ENCODE results near the gene KIAA0825. TPM values are rescaled to one million over a fixed set of nuclear protein-coding genes. Genes with fewer than 3 reads are reported as not detected.

Gene KIAA0825
- total and polyA plus RNA-seq, 8 donors: 5.1 to 6.9 (median 6.5) TPM

DNA sequence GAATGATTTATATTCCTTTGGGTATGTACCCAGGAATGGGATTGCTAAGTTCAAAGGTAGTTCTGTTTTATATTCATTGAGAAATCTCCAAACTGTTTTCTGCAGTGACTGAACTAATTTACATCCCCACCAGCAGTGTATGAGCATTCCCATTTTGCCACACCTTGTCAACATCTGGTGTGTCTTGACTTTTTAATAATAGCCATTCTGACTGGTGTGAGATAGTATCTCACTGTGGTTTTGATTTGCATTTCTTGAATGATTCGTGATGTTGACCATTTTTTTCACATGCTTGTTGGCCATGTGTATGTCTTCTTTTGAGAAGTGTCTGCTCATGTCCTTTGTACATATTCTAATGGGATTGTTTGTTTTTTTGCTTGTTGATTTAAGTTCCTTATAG, 421.5 kb downstream of the KIAA0825 start:
- TF ChIP-seq, protein P1, sequence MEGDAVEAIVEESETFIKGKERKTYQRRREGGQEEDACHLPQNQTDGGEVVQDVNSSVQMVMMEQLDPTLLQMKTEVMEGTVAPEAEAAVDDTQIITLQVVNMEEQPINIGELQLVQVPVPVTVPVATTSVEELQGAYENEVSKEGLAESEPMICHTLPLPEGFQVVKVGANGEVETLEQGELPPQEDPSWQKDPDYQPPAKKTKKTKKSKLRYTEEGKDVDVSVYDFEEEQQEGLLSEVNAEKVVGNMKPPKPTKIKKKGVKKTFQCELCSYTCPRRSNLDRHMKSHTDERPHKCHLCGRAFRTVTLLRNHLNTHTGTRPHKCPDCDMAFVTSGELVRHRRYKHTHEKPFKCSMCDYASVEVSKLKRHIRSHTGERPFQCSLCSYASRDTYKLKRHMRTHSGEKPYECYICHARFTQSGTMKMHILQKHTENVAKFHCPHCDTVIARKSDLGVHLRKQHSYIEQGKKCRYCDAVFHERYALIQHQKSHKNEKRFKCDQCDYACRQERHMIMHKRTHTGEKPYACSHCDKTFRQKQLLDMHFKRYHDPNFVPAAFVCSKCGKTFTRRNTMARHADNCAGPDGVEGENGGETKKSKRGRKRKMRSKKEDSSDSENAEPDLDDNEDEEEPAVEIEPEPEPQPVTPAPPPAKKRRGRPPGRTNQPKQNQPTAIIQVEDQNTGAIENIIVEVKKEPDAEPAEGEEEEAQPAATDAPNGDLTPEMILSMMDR (IDR thresholded peaks at IDR 0.05): no peak
- Histone ChIP-seq H3K4me3 (no peak overlapping the region), H3K27me3 (no peaks in the 10 kb centered on the region), H3K9me3 (no peaks in the 10 kb centered on the region), H3K27ac (no peak overlapping the region), H3K4me1 (no peaks in the 10 kb centered on the region), H3K36me3 (no peaks in the 10 kb centered on the region)
- intact Hi-C loops (cut with DNase I): no loop called here
- no peak for ATAC-seq
- DNase-seq: no peak

DNA sequence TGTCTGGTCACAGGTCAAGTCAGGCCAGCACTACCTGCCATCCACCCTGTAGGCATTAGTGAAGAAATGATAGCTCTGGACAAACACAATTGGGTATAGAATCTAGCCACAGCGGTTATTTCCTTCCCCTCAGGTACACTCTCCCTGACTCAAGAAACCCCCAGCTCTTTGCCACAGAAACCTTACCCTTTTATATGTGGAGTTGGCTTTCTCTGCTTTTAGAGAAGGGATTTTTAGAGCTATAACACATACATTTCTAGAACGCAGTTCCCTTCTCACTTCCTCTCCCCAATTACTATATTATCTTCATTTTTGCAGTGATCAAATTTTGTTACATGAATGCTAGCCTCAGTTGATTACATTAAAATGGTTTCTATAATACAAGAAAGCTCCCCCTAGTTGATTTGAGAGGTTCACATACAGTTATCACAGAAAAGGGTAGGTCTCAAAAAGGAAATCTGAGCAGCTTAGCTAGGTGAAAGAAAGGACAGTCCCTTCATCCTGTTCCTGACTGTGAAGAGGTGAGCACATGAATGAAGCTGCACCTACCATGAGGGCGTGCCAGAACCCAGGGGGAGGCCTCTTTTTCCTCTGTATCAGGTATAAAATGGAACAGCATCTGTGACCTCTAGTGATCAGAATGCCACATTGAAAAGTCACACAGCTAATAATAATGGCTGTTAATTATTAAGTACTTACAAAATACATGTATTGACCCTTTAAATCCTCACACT, 425.6 kb downstream of the KIAA0825 start:
- Histone ChIP-seq H3K27ac (no peak overlapping the region), H3K9me3 (no peaks in the 10 kb centered on the region), H3K36me3 (no peaks in the 10 kb centered on the region), H3K4me3 (no peak overlapping the region), H3K4me1 (no peaks in the 10 kb centered on the region), H3K27me3 (no peaks in the 10 kb centered on the region)
- no peak for ATAC-seq
- TF ChIP-seq, protein P1 (IDR thresholded peaks at IDR 0.05): no peak
- intact Hi-C loops (cut with DNase I): no loop called here
- no peak for DNase-seq

DNA sequence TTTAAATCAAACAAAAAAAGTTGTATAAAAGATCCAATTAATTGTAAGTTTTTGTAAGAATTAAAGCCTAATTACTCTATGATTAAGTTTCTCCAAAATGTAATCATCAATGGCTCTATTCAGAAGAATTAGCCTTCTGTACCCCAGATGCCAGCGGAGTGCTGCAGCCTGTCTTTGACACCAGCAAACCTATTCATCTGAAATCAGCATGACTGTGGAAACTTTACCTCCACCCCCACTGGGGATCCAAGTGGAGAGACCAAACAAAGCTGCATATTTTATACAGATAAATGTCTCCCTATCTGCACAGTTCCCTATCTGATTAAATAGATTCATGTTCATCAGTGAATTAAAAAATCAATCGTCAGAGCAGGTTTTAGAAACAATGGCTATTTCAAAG, 426.8 kb downstream of the KIAA0825 start:
- TF ChIP-seq, protein P1 (IDR thresholded peaks at IDR 0.05): no peak
- H3K9me3 ChIP-seq: no peaks in the 10 kb centered on the region
- H3K27ac ChIP-seq: no peak overlapping the region
- H3K36me3 ChIP-seq: no peaks in the 10 kb centered on the region
- no peak for ATAC-seq
- no peak overlapping the region for H3K4me3 ChIP-seq
- intact Hi-C loops (cut with DNase I): no loop called here
- H3K4me1 ChIP-seq: no peaks in the 10 kb centered on the region
- no peaks in the 10 kb centered on the region for H3K27me3 ChIP-seq
- no peak for DNase-seq

DNA sequence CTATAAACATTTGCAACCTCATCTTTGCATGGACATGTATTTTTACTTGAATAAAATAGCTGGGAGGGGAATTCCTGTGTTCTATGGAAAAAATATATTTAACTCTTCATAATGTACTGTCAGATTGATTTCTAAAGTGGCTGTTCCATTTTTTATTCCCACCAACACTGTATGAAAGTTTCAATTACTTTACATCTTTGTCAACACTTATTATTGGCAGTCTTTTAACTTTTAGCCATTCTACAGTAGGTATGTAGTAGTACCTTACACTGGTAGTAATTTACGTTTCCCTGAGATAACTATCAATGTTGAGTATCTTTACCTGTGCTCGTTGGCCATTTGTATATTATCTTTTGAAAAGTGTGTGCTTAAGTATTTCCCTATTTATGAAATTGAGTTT, 429.7 kb downstream of the KIAA0825 start:
- Histone ChIP-seq H3K9me3 (no peaks in the 10 kb centered on the region), H3K27me3 (no peaks in the 10 kb centered on the region), H3K27ac (no peak overlapping the region), H3K4me3 (no peak overlapping the region), H3K4me1 (no peaks in the 10 kb centered on the region), H3K36me3 (no peaks in the 10 kb centered on the region)
- intact Hi-C loops (cut with DNase I): no loop called here
- TF ChIP-seq, protein P1 (IDR thresholded peaks at IDR 0.05): no peak
- ATAC-seq (no peak), DNase-seq (no peak)

DNA sequence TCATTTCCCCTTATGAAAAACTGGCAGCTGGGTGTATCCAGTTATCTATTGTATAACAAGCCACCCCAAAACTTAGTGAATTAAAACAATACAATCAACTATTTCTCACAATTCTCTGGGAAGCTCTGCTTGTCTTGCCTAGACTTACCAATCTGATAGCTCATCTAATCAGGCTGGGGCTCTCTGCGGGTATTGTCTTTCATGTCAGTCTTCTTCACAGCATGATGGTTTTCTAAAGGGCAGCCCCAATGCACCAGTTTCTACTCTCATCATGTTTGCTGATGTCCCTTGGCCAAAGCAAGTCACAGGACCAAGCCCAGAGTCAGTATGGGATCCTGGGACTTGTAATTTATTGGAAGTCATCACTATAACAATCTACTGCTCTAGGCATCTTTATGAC, 433.5 kb downstream of the KIAA0825 start:
- intact Hi-C loops (cut with DNase I): no loop called here
- Histone ChIP-seq H3K27me3 (no peaks in the 10 kb centered on the region), H3K27ac (no peak overlapping the region), H3K4me1 (no peaks in the 10 kb centered on the region), H3K36me3 (no peaks in the 10 kb centered on the region), H3K9me3 (no peaks in the 10 kb centered on the region), H3K4me3 (no peak overlapping the region)
- no peak for DNase-seq
- TF ChIP-seq, protein P1 (IDR thresholded peaks at IDR 0.05): no peak
- ATAC-seq: no peak
